Ovary (tissue), 3 donors: ENCODE data around the gene SPRED3.
"Not testable (repeated sequence)": the region's sequence is repeated elsewhere in the genome, so short reads cannot be mapped to it uniquely, and the experiment has no call there.

Source experiments
- CTCF ChIP-seq, 3 donors: fragments of 450-650 bp in 2 of 3; fragments of 200-600 bp in 1 of 3; IDR thresholded peaks; one replicate each; pipeline versions ENCODE4 v1.5.1 to v1.8.0; 2016 to 2022; ENCODE audit warnings: antibody characterized with exemption in 3 of 3, mild to moderate bottlenecking in 1 of 3
- EP300 ChIP-seq: sonication (generic); formaldehyde crosslinking; IDR thresholded peaks from one replicate; pipeline ENCODE4 v1.6.1; 2017; ENCODE audit warnings: antibody characterized with exemption
- POLR2A ChIP-seq: fragments of 450-650 bp; IDR thresholded peaks from one replicate; pipeline ENCODE4 v1.6.1; 2017; ENCODE audit warnings: antibody characterized with exemption, mild to moderate bottlenecking, moderate library complexity
- donor health status: DM: no; HTN: no; CAD: no.

- not testable (repeated sequence) for TF ChIP-seq CTCF (IDR thresholded peaks at IDR 0.05); POLR2A; EP300
These were observed 25.4 kb upstream of the SPRED3 start for GRCh38 chr19:38362946-38363688.
